ENCODE data around the gene CDK2.

The CDK2 gene

GRCh38 chr12:56017181-56017580 lies 50.6 kb downstream of the CDK2 start:
- DNase-seq = no peak

- DNase-seq = no peak
Measured at GRCh38 chr12:56018356-56018755, 51.7 kb downstream of the CDK2 start.

- peak in 2 of 3 experiments; percentile 69 to 82 for DNase-seq
Measured at GRCh38 chr12:56020423-56021184, 54.0 kb downstream of the CDK2 start, which contains the start of gene IKZF4. Gene IKZF4, plus strand, starts transcription at chr12:56021043. Its CDS starts 451 bp downstream, at chr12:56021494.

GRCh38 chr12:56021889-56022497 lies 55.4 kb downstream of the CDK2 start:
- no peak for DNase-seq

Data from NCI-H1417 (cell line).